Ovary (tissue), 3 donors: ENCODE data around the gene EPHB1.

Experiments used
- CTCF ChIP-seq, 3 donors: fragments of 450-650 bp in 2 of 3; fragments of 200-600 bp in 1 of 3; IDR thresholded peaks; one replicate each; pipeline versions ENCODE4 v1.5.1 to v1.8.0; 2016 to 2022; ENCODE audit warnings: antibody characterized with exemption in 3 of 3, mild to moderate bottlenecking in 1 of 3
- POLR2A ChIP-seq: fragments of 450-650 bp; IDR thresholded peaks from one replicate; pipeline ENCODE4 v1.6.1; 2017; ENCODE audit warnings: antibody characterized with exemption, mild to moderate bottlenecking, moderate library complexity
- donor health status: DM: no; HTN: no; CAD: no.

- TF ChIP-seq CTCF (IDR thresholded peaks at IDR 0.05) = no peak
- no peak for TF ChIP-seq POLR2A
These were observed 354.9 kb downstream of the EPHB1 start for GRCh38 chr3:135149707-135150681.
